Activated CD4-positive, alpha-beta T cell treated with anti-CD3 and anti-CD28 coated beads for 4 hours (primary cell): ENCODE data around the gene WASF2.
A peak's percentile ranks its signal among the peaks of the same experiment; 100 is the strongest.
"Not testable (repeated sequence)": the region's sequence is repeated elsewhere in the genome, so short reads cannot be mapped to it uniquely, and the experiment has no call there.

Experiments used
- DNase-seq, 2 donors: peaks; one replicate each; pipeline ENCODE4 v3.0.0-alpha.2; 2020

Gene WASF2

DNA sequence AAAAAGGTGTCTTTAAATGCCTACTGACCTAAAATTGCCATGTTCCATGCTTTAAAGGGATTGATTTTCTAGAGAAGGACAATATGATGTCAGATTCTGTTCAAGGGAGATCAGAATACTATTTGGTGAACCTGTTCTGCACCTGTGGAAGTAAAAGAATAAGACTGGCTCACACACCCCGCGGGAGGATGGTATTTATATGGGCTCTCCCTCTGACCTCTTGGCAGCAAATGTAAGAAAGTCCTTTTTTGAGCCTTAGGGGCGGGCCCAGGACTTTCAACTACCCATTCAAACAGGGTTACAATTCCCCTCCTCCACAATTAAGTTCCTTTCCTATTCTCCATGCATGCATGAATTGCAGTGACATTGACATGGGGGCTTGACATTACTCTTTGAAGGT lies 42.1 kb downstream of the WASF2 start:
- DNase-seq: no peak

DNA sequence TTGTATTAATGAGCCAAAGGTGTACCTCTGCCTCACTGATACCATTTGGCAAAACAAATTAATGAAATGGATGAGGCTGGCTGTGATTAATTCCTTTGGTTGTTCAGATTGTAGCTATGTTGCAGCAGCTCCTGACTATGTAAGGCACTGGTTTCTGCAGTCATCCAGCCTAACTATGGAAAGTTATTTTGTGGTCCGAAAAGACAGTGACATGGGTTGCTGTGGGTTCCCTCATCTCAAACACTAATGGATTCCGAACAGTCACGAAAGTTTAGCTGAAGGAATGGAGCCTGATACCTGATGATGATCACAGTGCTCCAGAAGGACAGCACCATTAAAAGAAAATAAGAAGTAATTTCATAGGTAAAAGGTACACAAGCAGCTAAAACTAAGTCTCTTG lies 42.6 kb downstream of the WASF2 start:
- no peak for DNase-seq

DNA sequence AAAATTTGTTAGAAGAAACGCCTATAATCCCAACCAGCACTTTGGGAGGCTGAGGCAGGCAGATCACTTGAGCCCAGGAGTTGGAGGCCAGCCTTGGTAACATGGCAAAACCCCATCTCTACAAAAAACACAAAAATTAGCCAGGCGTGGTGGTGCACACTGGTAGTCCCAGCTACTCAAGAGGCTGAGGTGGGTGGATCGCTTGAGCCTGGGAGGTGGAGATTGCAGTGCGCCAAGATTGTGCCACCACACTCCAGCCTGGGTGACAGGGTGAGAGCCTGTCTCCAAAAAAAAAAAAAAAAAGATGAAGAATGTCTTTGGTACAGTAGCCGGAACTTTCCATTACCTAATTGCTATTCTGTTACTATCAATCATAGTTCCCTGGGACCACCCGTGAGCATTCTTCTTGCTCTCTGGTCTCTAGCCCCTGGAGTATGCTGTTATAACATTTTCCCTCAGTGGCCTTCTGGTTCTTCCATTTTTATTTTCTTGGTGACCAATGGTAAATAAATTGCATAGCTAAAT lies 43.4 kb downstream of the WASF2 start:
- DNase-seq: no peak

DNA sequence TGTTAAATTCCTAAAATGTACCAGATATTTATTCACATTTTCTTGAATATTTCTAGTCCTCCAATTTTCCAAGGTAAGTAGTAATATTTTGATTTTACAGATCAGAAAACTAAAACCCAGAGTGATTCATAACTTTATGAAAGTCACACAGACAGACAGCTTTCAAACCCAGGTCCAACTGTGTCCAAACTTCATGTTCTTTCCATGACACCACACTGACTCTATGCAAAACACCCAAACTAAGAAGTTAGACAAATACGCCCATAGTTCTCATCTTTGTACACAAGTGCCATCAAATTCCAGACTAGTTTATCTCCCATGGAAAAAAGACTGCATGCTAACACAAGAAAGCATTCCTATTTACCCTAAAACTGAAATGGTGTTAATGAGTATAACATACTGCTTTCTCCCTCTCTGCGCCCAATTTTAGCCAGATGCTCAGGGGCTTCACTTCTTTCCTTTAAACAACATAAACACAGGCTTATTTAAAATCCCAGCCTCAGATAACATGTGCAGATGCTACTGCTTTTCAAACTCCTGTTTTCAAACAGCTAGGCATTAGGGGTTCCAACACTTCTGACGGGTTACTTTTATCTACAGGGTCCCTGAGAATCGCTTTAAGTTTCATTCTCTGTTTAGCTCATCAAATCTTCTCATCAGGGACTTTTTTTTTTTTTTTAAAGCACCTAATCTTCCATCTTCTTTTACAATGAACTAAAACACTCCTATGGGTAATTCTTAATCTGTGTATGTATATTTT lies 44.6 kb downstream of the WASF2 start:
- no peak for DNase-seq

DNA sequence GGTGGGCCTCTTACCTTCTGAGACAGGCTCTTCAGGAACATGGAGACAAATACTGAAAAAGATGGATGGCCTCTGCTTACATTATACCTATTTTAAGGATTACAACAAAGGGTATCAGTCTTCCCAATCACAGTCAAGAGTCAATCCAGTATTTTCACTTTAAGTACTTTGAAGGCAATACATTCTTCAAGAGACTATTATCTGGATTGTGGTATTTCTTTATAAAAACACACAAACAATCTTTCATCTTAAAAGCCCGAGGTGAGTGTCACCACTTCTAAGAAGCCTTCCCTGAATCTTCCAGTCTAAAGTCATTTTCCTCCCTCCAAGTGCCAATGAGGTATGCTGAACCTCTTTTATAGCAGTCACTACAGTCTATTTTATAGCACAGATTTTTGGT lies 45.3 kb downstream of the WASF2 start:
- DNase-seq: no peak

DNA sequence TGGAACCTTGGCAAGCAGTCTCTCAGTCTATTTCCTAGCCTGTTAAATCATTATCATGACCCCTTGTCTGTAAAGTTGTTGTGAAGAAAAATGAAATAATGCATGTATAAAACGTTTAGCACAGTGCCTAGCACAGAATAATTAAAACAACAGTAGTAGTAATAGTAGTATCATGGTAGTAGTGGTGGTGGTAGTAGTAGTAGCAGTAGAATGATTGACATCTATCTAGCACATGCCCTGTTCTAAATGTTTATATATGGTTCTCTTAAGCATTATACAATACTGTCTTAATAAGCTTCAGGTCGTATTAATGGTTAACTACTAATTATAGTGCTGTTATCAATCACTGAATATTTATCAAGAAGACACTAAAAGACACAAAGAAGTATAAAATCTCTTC lies 50.8 kb downstream of the WASF2 start:
- no peak for DNase-seq

DNA sequence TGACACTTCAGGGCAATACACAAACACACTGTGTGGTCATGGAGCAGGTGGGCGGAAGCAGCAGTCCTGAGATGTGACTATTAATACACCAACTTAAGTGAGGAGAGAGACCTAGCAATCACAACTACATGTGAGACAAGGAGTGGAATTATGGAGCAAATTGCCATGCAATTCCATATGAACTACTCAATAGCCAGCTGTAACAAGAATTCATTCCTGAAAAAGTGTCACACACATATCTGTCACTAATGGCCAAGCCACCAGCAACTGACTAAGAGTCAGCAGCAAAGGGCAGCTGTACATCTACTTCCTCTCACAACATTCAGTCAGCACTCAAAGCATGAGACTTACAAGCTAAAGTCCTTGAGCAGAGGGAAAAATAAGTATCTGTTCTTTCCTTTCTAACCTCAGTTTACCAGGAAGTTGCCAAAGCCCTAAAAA lies 51.3 kb downstream of the WASF2 start:
- DNase-seq: no peak

DNA sequence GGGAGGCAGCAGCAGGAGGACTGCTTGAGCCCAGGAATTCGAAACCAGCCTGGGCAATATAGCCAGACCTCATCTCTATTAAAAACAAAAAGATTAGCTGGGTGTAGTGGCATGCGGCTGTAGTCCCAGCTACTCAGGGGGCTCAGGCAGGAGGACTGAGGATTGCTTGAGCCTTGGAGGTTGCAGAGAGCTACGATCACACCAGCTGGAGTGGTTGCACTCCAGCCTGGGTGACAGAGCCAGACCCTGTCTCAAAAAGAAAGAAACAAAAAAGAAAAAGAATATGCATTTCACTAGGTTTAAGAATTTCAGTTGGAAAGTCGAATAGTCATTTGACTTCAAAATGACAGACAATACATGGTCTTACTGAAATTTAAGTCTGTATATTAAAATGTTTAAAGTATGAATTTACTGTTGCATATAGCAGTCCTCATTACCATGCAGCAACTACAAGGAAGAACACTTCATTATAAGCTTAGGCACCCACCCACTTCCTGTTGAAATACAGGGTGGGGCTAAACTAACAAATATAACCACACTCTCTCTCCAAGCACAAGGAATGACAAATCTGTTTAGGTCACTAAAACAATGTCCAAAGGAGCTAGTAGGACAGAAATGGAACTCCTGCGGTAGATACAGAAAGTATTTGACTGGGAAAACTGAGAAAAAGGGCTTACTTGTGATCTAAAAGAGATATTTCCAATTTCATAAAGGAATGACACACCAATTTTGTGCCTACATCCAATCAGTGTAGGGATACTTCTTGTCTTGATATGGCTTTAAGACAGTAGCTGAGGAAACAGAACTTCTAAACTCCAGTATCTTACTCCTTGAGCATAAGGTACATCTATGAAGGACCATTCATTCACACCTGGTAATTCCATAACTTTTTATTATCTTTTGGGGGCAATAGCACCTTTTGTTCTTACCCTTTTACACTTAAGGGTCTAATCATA lies 53.5 kb downstream of the WASF2 start:
- no peak for DNase-seq

DNA sequence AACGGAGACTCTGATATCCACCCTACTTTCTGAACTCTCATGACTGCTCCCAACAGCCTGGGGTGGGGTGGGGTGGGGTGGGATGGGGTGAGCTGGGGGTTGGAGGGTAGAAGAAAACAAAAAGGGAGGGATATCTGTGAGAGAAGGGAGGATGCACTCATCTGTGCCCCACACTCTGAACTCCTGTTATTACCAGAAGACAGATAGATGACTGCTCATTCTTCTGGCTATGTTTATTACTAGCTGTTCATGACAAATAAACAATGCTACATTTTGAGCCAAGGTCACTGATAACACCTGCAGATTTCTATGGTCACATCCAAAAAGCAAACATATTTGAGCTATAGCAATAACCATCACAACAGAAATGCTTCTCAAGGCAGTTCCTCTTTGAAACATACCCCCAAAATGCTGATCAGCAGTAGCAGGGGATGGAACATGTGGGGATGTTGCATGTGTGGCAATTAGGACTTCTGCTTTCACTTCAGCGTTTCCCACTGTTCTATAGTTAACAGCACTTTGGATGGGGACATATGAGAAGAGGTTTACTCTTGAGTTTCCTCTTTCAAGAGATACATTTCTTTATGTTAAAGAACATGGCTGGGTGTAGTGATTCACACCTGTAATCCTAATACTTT lies 54.3 kb downstream of the WASF2 start:
- no peak for DNase-seq

DNA sequence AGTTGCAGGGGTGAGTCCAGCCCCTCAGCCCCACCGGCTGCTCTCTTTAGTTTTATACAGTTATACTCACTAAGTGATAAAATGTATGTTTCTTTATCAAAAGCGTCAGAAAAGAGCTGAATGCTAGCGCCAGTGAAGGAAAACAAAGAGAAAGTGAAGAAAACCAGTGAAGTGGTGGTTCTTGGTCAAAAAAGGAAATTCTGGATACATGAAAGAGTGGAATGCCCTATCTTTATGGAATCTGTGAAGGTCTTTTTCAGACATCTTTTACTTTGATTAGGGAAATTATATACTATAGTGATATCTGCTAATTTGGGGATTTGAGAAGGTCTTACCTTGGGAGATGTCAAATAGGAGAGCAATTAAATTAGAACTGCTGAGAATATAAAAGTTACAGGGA lies 56.3 kb downstream of the WASF2 start:
- no peak for DNase-seq

DNA sequence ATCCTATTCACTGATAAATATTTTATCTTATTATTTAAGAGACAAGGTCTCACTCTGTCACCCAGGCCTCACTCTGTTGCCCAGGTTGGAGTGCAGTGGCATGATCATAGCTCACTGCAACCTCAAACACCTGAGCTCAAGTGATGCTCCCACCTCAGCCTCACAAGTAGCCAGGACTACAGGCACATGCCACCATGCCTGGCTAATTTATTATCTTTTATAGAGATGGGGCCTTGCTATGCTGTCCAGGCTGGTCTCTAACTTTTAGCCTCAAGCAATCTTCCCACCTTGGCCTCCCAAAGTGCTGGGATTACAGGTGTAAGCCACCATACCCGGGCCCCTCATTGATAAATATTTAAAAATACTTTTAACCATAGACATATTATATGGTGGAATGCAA lies 57.2 kb downstream of the WASF2 start:
- not testable (repeated sequence) for DNase-seq

DNA sequence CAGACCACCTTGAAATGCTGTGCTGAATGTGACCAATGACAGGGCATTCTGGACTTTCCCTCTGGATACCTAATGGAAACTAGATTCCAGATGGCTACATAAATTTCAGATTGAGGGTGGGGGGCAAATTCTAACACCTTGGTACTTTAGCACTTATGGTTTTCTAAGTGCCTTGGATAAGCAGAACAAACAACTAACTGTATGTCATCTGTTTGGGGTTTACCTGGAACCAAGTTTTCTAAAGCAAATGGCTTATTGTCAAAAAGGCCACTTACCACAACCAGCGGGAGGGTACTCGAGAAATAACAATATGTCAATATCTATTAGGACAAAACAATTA lies 58.4 kb downstream of the WASF2 start:
- DNase-seq: no peak

DNA sequence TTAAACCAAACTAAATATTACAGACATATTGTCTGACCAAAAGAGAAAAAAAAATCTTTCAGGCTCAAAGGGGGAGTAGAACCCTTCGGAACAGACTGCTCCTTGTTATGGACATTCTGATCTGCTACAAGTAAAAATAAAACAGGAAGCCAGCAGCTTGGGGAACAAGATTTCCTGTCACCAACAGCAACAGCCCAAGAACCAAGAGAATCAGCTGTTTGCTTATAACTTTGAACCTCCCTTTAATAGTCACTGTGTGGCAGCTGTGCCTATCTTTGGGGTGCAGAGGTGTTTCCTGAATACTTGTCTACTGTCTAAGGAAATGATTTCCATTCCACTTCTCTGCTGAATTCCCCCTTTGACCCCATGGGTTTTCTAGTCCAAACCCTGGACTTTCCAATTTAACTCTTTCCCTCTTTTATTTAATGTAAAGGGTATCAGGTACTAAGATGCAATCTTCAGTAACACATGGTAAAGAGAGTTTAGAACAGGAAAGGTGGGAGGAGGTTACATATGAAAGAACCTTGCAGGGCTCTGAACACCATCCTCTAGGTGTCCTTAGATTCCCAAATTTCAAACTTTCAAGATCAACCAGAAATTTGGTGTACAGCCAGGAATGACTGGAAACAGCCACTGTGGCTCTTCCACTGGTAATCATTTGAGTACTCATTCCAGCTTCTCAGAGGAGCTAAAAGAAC lies 58.9 kb downstream of the WASF2 start:
- peak; percentile 9 for DNase-seq

DNA sequence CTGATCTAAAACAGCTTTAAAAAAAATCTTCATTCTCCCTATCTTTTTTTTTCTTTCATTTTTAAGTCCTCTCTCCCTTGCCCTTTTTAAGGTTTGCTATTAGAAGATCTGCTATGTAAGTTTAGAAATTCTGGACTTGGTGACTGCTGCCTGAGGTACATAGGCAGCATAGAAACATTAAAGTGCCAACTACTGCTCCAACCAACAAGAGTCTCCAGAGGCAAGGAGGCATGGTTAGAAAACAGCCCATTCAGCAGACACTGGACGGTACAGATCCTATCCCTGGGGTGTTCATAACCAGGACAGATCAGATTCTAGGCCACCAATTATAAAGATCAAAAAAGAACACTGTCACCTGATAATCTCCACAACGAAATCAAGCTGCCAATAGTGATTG lies 60.9 kb downstream of the WASF2 start:
- no peak for DNase-seq

DNA sequence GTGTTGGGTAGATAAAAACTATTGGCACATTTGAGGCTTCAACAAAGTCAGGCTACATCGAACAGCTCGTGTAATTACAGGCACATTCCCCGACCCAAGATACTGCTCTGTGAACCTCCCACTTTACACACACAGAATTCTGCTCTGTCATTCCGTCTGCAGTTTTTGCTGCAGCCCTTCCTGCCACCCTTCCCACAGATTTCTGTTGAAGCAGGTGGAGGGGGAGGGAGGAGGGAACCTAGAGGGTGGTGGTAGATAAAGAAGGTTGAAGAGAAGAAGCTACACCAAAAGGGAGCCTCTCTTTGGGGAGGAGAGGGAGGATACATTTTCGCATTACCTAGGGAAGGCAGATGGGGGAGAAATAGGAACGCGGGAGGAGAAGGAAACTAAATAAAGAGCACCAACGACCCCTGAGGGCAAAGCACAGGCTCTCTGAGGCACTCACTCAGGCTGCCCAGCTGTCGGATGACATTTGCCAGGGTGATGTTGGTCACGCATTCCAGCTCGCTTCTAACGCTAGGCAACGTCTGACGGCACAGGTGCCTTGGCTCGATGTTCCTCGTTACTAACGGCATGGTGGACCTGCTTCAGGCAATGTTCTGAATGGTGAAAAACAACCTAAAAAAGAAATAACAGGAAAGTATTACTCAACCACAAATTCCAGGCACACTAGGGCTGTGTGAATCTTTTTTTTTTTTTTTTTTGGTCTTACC lies 61.5 kb downstream of the WASF2 start:
- peak; percentile 20 to 36 for DNase-seq

DNA sequence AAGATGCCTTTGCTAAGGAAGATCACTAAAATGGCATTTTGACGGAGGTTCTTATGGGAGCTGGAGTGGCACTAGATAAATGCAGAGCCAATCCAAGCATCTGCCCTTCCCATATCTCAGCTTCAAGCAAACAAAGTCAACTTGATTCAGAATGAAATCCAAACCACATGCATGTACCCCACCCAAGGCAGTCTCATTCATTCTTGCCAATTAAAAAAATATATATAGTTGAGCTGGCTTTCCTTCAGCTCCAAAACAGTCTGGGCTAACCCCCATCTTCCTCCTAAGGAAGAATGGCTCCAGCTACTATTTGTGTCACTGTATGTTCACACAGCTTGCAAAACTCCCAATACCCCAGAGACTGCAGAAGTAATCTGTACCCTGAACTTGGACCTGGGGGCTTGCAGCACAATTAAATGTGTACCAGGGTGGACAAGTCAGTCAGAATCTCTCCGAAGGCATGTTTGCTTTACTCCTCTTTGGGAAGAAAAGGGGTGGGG lies 62.1 kb downstream of the WASF2 start:
- DNase-seq: no peak

DNA sequence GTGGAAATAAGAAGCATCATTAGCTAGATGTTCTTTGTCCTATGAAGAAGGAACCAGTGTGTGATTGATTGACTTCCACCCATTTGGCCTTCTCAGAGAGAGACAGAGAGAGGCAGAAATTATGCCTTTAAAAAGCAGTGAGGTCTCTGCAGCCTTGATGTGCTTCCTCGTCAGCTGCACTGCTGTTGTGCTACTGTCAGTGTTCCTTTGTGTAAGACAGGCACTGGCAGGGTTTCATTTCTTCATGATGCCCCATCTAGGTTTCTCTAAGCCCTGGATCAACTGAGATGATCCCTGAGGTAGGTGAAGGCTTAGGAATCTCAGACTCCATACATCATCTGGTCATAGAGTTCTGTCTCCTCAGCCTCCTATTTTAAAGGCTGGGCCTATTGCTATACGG lies 62.6 kb downstream of the WASF2 start:
- DNase-seq: no peak

DNA sequence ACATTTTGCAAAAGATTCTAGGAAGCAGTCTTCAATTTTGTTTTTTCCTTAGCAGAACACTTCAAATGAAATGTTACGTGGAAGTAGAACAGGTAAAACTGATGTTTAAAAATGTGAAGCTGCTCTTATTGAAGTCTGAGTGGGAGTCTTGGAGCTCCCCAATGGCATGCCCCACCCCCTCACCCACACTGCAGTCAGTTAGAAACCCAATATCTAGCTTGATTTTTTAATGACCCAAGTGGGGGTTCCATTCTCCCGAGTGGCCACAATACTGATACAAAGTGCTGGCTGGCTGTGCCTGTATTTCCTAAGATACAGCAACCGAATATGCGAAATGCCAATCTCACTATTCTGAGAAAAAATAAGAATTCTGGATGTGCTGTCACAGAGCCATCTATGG lies 66.3 kb downstream of the WASF2 start:
- no peak for DNase-seq

DNA sequence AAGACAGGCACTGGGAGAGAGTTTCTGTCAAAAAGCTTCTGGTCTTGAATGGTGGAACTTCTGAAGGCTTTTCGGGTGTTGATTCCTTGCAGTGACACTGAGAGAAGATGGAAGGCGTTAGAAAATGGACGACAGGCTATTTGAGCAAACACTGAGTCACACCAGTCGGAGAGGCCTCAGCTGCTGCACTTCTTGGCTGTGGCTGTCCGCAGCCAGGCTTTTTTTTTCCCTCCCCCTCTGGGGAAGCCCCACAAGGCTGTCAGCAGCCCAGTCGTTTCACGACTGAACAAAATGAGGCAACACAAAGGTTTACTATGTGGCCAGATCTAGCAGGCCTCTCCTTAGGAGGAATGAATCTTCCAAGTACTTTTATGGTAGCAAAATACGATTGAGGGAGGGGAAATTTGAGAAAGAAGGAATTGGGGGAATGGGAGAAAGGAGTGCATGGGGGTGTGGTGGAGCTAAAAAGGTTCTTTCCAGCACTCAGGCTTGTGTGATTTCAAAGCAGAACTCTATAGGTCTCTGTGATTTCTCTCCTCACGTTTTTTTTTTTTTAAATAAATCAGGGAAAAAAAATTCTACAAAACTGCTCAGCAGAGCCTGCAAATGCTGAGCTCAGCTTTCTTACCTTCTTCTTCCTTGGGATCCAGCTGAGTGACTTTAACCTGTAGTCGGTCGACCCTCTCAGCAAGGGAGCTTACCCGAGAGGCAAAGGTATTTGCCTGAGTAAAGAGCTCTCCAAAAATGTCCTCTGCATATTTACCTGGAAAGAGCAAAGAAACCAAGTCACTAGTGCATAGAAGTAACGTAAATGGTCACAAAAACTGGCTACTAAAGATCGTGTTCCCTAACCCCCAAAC lies 71.4 kb downstream of the WASF2 start:
- DNase-seq: peak; percentile 29 to 36

DNA sequence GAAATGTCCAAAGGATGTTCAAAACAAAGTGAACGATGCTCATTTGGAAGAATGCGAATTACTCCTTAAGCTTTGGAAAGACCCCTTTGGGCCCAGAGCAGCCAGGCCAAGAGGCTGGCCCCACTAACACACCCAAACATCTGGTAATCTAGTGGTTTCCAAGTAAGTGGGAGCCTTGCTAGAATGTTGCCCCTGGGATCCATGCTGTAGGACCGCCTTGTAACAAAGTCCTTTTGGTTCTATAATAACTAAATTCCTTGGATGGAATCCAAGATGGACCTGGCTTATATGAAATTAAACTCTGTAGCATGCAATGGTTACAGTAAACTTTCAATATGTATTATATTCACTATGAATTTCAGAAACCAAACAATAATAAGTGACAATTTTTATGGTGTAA lies 72.3 kb downstream of the WASF2 start:
- no peak for DNase-seq
